ENCODE data around the gene FAM117B. TPM values are rescaled to one million over a fixed set of nuclear protein-coding genes. Genes with fewer than 3 reads are reported as not detected.

The FAM117B gene
- total and polyA plus RNA-seq, 2 of the 8 experiments (the other 6 are each of a cell fraction or from before 2014, with no cell fraction given): 3.9 to 22.6 TPM

DNA sequence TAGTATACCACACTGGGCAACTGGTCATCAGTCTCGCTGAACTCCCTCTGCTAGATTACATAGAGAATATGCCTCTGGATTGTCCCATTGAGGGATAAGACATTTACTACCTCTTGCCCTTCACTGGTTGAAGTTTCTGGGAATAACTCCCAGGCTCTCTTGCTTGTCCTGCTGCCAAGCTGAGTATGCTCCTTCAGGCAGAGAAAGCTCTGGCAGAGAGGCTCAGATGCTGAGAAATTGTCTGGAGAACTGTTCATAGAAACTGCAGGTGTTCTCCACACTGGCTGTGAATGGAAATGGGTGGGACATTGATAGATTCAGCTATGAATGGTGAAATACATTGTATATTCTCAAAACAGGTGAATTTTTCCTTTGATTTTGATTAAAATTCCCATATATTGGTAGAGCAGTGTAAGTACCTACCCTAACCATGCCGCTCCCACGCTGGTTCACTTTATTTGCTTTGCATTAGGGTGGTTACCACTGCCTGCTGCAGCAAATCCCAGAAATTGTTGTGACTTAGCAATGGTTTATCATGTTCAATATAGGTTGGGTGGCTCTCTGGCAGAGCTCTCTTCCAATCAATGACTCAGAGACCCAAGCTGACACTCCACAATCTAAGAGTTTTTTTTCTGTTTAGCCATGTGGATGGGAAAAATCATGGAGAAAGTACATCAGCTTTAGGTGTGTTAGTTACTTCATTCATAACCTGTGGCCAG, 36.7 kb downstream of the FAM117B start (continued):
- TF ChIP-seq, protein P1, sequence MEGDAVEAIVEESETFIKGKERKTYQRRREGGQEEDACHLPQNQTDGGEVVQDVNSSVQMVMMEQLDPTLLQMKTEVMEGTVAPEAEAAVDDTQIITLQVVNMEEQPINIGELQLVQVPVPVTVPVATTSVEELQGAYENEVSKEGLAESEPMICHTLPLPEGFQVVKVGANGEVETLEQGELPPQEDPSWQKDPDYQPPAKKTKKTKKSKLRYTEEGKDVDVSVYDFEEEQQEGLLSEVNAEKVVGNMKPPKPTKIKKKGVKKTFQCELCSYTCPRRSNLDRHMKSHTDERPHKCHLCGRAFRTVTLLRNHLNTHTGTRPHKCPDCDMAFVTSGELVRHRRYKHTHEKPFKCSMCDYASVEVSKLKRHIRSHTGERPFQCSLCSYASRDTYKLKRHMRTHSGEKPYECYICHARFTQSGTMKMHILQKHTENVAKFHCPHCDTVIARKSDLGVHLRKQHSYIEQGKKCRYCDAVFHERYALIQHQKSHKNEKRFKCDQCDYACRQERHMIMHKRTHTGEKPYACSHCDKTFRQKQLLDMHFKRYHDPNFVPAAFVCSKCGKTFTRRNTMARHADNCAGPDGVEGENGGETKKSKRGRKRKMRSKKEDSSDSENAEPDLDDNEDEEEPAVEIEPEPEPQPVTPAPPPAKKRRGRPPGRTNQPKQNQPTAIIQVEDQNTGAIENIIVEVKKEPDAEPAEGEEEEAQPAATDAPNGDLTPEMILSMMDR (IDR thresholded peaks at IDR 0.05; ENCODE audit: control extremely low read depth in 1 of 3, insufficient read depth in 1 of 3, low read depth in 1 of 3, low read length in 3 of 3): no peak
- TF ChIP-seq BACH1 (IDR thresholded peaks at IDR 0.05; ENCODE audit: low read length) (no peak), CHD1 (IDR thresholded peaks at IDR 0.05; ENCODE audit: low read depth, low read length) (no peak), HDAC6 (IDR thresholded peaks at IDR 0.05; ENCODE audit: low read depth, low read length) (no peak), ASH2L (IDR thresholded peaks at IDR 0.05; ENCODE audit: low read length) (no peak), TAF7 (optimal IDR thresholded peaks at IDR 0.05; ENCODE audit: borderline replicate concordance, low read depth, low read length) (no peak), RXRA (IDR thresholded peaks at IDR 0.05; ENCODE audit: insufficient read depth, low read depth, low read length) (no peak), HDAC2 (IDR thresholded peaks at IDR 0.05; ENCODE audit: borderline replicate concordance in 1 of 2, low read depth in 2 of 2, low read length in 2 of 2) (no peak), CBX5 (IDR thresholded peaks at IDR 0.05; ENCODE audit: low read depth, low read length) (no peak), CTBP2 (IDR thresholded peaks at IDR 0.05; ENCODE audit: borderline replicate concordance, insufficient read depth, insufficient read length, low read length) (no peak)

All from H1 (cell line).